HepG2 (cell line): ENCODE measurements around the gene PRKAR2A. TPM values are rescaled to one million over a fixed set of nuclear protein-coding genes. Genes with fewer than 3 reads are reported as not detected.

Experiments
- ATAC-seq: fragments of 200-7000 bp; cut with Tn5 transposase; 3 replicates; pipeline ENCODE4 v1.9.1; 2020; ENCODE audit warnings: mild to moderate bottlenecking, moderate library complexity
- BruUV-seq: library from RNA; stranded (reverse); fragments of 400-500 nt; replicated peaks from 2 replicates; lab custom pipeline; 2021; lab: Mats Ljungman, UMichigan
- CTCF ChIA-PET: fragments of 300-600 bp; formaldehyde crosslinking; extraction: SDS; loops from one replicate; lab custom pipeline; 2021; ENCODE audit warnings: low total read pairs, inconsistent platforms, low intra/inter-chr PET ratio; lab: Yijun Ruan, JAX
- POLR2A ChIA-PET: fragments of 350-600 bp; sonication (Branson Sonifier 250); formaldehyde crosslinking; loops from one replicate; lab custom pipeline; 2020; ENCODE audit warnings: antibody characterized with exemption, inconsistent platforms; lab: Yijun Ruan, JAX
- DNase-seq: peaks from one replicate; pipeline ENCODE4 v3.0.0-alpha.2; 2015; ENCODE audit warnings: low spot score
- FAIRE-seq: peaks from 3 replicates; lab custom pipeline; 2011; peaks lifted over from hg19 to GRCh38; lab: Jason Lieb, UNC
- H2AFZ ChIP-seq: one replicate; pipeline ENCODE4 v1.6.1; 2011; ENCODE audit warnings: low read length, inconsistent platforms
- H3K27ac ChIP-seq: fragments of 300-600 bp; 3 replicates; pipeline ENCODE4 v1.8.0; 2011; ENCODE audit warnings: mixed run types, mild to moderate bottlenecking, mixed read lengths, low read length, inconsistent platforms; ENCODE audit not compliant: insufficient read depth; ENCODE audit errors: extremely low read length
- H3K27me3 ChIP-seq, 2 experiments: fragments of 200-600 bp in 1 of 2; 2 replicates in 1 of 2; 3 replicates in 1 of 2; pipeline versions ENCODE4 v1.6.0 to v1.8.0; 2011; ENCODE audit warnings: low read length in 2 of 2, mild to moderate bottlenecking in 2 of 2, moderate library complexity in 2 of 2, inconsistent platforms in 1 of 2; ENCODE audit not compliant: insufficient read depth in 2 of 2, control insufficient read depth in 1 of 2
- H3K36me3 ChIP-seq, 2 experiments: fragments of 200-600 bp in 1 of 2; replicated peaks in 1 of 2; 2 replicates in 1 of 2; 3 replicates in 1 of 2; pipeline versions ENCODE4 v1.5.1 to v1.8.0; 2011; ENCODE audit warnings: low read length in 2 of 2, inconsistent platforms in 1 of 2; ENCODE audit not compliant: insufficient read depth in 2 of 2, control insufficient read depth in 1 of 2
- H3K4me1 ChIP-seq: 2 replicates; pipeline ENCODE4 v1.5.1; 2012; ENCODE audit warnings: low read length, inconsistent platforms; ENCODE audit not compliant: insufficient read depth
- H3K4me2 ChIP-seq: 2 replicates; pipeline ENCODE4 v1.6.0; 2011; ENCODE audit warnings: low read depth, low read length, inconsistent platforms
- H3K4me3 ChIP-seq, 3 experiments: fragments of 200-600 bp in 1 of 3; sonication (generic), shearing (Covaris generic) in 1 of 3; replicated peaks in 1 of 3; 2 replicates each; pipeline ENCODE4 v1.5.1; 2011 to 2016; ENCODE audit warnings: low read length in 3 of 3, inconsistent platforms in 2 of 3, low read depth in 2 of 3, mild to moderate bottlenecking in 2 of 3, control low read depth in 1 of 3, mixed read lengths in 1 of 3; ENCODE audit not compliant: insufficient read depth in 1 of 3
- H3K79me2 ChIP-seq: one replicate; pipeline ENCODE4 v1.6.1; 2011; ENCODE audit warnings: low read length, inconsistent platforms; ENCODE audit not compliant: insufficient read depth
- H3K9ac ChIP-seq: 2 replicates; pipeline ENCODE4 v1.6.0; 2011; ENCODE audit warnings: mild to moderate bottlenecking, low read depth, low read length, inconsistent platforms; ENCODE audit not compliant: insufficient read depth
- H3K9me3 ChIP-seq: 2 replicates; pipeline ENCODE4 v1.5.1; 2012; ENCODE audit warnings: mild to moderate bottlenecking, low read length
- H4K20me1 ChIP-seq: 2 replicates; pipeline ENCODE4 v1.6.0; 2011; ENCODE audit warnings: inconsistent platforms, mild to moderate bottlenecking, low read length, moderate library complexity; ENCODE audit not compliant: insufficient read depth
- BORCS8-MEF2B ChIP-seq: sonication (generic); formaldehyde crosslinking; IDR thresholded peaks from 2 replicates; pipeline ENCODE4 v1.8.0; 2022; ENCODE audit warnings: mild to moderate bottlenecking, missing genetic modification reagents
- DNMT1 ChIP-seq: sonication (generic); formaldehyde crosslinking; IDR thresholded peaks from 2 replicates; pipeline ENCODE4 v1.5.1; 2020; ENCODE audit warnings: mild to moderate bottlenecking, missing genetic modification reagents
- PTBP1 ChIP-seq: fragments of 200-400 bp; formaldehyde crosslinking; IDR thresholded peaks from 2 replicates; pipeline ENCODE4 v1.6.1; 2018; ENCODE audit warnings: low read length, low read depth; ENCODE audit not compliant: poor library complexity, severe bottlenecking
- SRSF1 ChIP-seq: fragments of 200-400 bp; formaldehyde crosslinking; optimal IDR thresholded peaks from 2 replicates; pipeline ENCODE3; 2017; ENCODE audit warnings: mild to moderate bottlenecking, low read depth, low read length, moderate library complexity
- ZNF326 ChIP-seq: sonication (generic); formaldehyde crosslinking; IDR thresholded peaks from 2 replicates; pipeline ENCODE4 v1.4.0; 2020; ENCODE audit warnings: missing genetic modification reagents, borderline replicate concordance
- ZNF496 ChIP-seq: sonication (generic); formaldehyde crosslinking; IDR thresholded peaks from 2 replicates; pipeline ENCODE4 v1.8.1; 2023; ENCODE audit warnings: mild to moderate bottlenecking, moderate library complexity, missing genetic modification reagents; ENCODE audit not compliant: insufficient replicate concordance
- WGBS: methylation state at CpG from one replicate; pipeline ENCODE4 v1.1.6; 2017; ENCODE audit warnings: low lambda C conversion rate; 5-methylcytosine and 5-hydroxymethylcytosine counted together
- in situ Hi-C: cut with HindIII; loops from 2 replicates; pipeline ENCODE4 v1.10.0; 2017; ENCODE audit warnings: low pct_unique_long_range_greater_than_20kb; ENCODE audit not compliant: extremely low pct_ligation_motif_present
- intact Hi-C: fragments of 100-400 bp; cut with micrococcal nuclease; formaldehyde crosslinking; loops from one replicate; pipeline ENCODE4 v1.10.0; 2022; ENCODE audit not compliant: unreplicated experiment
- polyA plus RNA-seq, 8 experiments: library from polyadenylated mRNA; depleted of rRNA in 3 of 8; stranded (reverse) in 7 of 8; unstranded in 1 of 8; fragments of >200 nt; fragmentation: Illumina TruSeq in 4 of 8; extraction: Trizol in 4 of 8; gene quantifications; 2 replicates each; pipeline versions ENCODE4 v1.2.1 to v1.2.3, GENCODE V29; 2011 to 2016; ENCODE audit warnings: low read depth in 4 of 8, missing spikeins in 1 of 8, mixed read lengths in 1 of 8; ENCODE audit not compliant: insufficient read depth in 1 of 8
- total RNA-seq, 5 experiments: library from RNA; depleted of rRNA; stranded (reverse); fragments of >200 nt; fragmentation: Illumina TruSeq; extraction: Trizol; gene quantifications; 2 replicates each; pipeline ENCODE4 v1.2.3, GENCODE V29; 2016; ENCODE audit warnings: low read depth in 1 of 5
- TF ChIP-seq, protein P1 (sequence below): sonication (generic); formaldehyde crosslinking; IDR thresholded peaks from 2 replicates; pipeline ENCODE4 v1.5.1; 2020; ENCODE audit warnings: missing genetic modification reagents, mild to moderate bottlenecking, borderline replicate concordance
- TF ChIP-seq, protein P2 (sequence below): sonication (generic); formaldehyde crosslinking; IDR thresholded peaks from 2 replicates; pipeline ENCODE4 v1.8.0; 2022; ENCODE audit warnings: missing genetic modification reagents, mild to moderate bottlenecking, borderline replicate concordance
- TF ChIP-seq, protein P3 (sequence below), 2 experiments: sonication (generic) in 1 of 2; formaldehyde crosslinking in 1 of 2; IDR thresholded peaks; 2 replicates each; pipeline versions ENCODE4 v1.6.1 to v1.9.0; 2014 to 2022; ENCODE audit warnings: antibody characterized with exemption in 1 of 2, borderline replicate concordance in 1 of 2, inconsistent platforms in 1 of 2, low read depth in 1 of 2, missing genetic modification reagents in 1 of 2
- TF ChIP-seq, protein P4 (sequence below): sonication (generic); formaldehyde crosslinking; IDR thresholded peaks from 2 replicates; pipeline ENCODE4 v1.5.0; 2020; ENCODE audit warnings: missing genetic modification reagents, mild to moderate bottlenecking, borderline replicate concordance
- TF ChIP-seq, protein P5 (sequence below): sonication (generic); formaldehyde crosslinking; IDR thresholded peaks from 2 replicates; pipeline ENCODE4 v1.4.0; 2020; ENCODE audit warnings: missing genetic modification reagents

The PRKAR2A gene
- total and polyA plus RNA-seq, 2 of the 13 experiments (the other 11 are each of a cell fraction or from before 2014, with no cell fraction given), result 11.8 to 29.2 TPM

DNA sequence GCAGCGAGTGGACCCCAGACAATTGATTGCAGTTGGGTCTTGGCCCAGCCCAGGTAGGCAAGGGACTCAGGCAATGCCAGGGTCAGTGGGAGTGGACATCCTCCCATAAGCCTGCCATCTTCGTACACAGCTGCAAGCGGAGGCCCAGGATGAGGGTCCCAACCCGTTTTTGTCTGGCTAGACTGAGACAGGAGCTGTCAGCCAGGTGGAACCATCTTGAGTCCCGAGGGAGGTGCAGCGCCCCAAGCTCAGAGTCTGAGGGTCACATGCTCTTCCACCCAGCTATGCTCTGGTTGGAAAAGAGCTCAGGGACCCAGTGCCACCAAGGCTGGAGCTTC is 108.1 kb downstream of the PRKAR2A start:
- H3K4me2 ChIP-seq, result peak overlapping the region; percentile 99
- POLR2A ChIA-PET, result interaction anchor here (0.9 to 3.2 kb wide), 19 partner anchors 9 to 393 kb away, joined by 3 to 59 read pairs (median 7); partner anchors contain the start of genes ARIH2, IMPDH2, IP6K2 and LAMB2
- TF ChIP-seq, protein P1, sequence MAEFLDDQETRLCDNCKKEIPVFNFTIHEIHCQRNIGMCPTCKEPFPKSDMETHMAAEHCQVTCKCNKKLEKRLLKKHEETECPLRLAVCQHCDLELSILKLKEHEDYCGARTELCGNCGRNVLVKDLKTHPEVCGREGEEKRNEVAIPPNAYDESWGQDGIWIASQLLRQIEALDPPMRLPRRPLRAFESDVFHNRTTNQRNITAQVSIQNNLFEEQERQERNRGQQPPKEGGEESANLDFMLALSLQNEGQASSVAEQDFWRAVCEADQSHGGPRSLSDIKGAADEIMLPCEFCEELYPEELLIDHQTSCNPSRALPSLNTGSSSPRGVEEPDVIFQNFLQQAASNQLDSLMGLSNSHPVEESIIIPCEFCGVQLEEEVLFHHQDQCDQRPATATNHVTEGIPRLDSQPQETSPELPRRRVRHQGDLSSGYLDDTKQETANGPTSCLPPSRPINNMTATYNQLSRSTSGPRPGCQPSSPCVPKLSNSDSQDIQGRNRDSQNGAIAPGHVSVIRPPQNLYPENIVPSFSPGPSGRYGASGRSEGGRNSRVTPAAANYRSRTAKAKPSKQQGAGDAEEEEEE (CRISPR knock-in tag), result peak; percentile 26; the same call in 1 of the 2 replicates
- TF ChIP-seq ZNF326 (CRISPR knock-in tag) (no peak), PTBP1 (no peak), ZNF496 (CRISPR knock-in tag) (no peak), SRSF1 (peak; percentile 22), DNMT1 (0 out of 2 replicates have a peak, but pooled peaks have one; percentile 21), BORCS8-MEF2B (CRISPR knock-in tag) (0 out of 2 replicates have a peak, but pooled peaks have one; percentile 24)
- TF ChIP-seq, protein P2, sequence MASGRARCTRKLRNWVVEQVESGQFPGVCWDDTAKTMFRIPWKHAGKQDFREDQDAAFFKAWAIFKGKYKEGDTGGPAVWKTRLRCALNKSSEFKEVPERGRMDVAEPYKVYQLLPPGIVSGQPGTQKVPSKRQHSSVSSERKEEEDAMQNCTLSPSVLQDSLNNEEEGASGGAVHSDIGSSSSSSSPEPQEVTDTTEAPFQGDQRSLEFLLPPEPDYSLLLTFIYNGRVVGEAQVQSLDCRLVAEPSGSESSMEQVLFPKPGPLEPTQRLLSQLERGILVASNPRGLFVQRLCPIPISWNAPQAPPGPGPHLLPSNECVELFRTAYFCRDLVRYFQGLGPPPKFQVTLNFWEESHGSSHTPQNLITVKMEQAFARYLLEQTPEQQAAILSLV, result peak; percentile 23; the same call in 1 of the 2 replicates
- TF ChIP-seq, protein P3, sequence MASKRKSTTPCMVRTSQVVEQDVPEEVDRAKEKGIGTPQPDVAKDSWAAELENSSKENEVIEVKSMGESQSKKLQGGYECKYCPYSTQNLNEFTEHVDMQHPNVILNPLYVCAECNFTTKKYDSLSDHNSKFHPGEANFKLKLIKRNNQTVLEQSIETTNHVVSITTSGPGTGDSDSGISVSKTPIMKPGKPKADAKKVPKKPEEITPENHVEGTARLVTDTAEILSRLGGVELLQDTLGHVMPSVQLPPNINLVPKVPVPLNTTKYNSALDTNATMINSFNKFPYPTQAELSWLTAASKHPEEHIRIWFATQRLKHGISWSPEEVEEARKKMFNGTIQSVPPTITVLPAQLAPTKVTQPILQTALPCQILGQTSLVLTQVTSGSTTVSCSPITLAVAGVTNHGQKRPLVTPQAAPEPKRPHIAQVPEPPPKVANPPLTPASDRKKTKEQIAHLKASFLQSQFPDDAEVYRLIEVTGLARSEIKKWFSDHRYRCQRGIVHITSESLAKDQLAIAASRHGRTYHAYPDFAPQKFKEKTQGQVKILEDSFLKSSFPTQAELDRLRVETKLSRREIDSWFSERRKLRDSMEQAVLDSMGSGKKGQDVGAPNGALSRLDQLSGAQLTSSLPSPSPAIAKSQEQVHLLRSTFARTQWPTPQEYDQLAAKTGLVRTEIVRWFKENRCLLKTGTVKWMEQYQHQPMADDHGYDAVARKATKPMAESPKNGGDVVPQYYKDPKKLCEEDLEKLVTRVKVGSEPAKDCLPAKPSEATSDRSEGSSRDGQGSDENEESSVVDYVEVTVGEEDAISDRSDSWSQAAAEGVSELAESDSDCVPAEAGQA (IDR thresholded peaks at IDR 0.05; ENCODE audit: low read depth), result no peak
- TF ChIP-seq, protein P3 (CRISPR knock-in tag; IDR thresholded peaks at IDR 0.05; ENCODE audit: borderline replicate concordance), result no peak
- TF ChIP-seq, protein P4, sequence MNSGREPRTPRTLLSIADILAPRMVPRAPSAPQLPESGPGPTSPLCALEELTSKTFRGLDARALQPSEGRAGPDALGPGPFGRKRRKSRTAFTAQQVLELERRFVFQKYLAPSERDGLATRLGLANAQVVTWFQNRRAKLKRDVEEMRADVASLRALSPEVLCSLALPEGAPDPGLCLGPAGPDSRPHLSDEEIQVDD, result 0 out of 2 replicates have a peak, but pooled peaks have one; percentile 10
- TF ChIP-seq, protein P5, sequence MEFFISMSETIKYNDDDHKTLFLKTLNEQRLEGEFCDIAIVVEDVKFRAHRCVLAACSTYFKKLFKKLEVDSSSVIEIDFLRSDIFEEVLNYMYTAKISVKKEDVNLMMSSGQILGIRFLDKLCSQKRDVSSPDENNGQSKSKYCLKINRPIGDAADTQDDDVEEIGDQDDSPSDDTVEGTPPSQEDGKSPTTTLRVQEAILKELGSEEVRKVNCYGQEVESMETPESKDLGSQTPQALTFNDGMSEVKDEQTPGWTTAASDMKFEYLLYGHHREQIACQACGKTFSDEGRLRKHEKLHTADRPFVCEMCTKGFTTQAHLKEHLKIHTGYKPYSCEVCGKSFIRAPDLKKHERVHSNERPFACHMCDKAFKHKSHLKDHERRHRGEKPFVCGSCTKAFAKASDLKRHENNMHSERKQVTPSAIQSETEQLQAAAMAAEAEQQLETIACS, result peak; percentile 15; the same call in 1 of the 2 replicates

More for the DNA sequence above, 108.1 kb downstream of the PRKAR2A start:
- Histone ChIP-seq H3K79me2 (no peaks in the 10 kb centered on the region), H2AFZ (no peak overlapping the region), H3K4me3 (peak overlapping the region; percentile 45 to 65 (median 53); a peak in 5 of 6 replicates), H4K20me1 (no peaks in the 10 kb centered on the region), H3K36me3 (no peaks in the 10 kb centered on the region), H3K27me3 (no peaks in the 10 kb centered on the region), H3K27ac (peak overlapping the region; percentile 79), H3K4me1 (peaks cover 56% of the 10 kb centered on the region), H3K9me3 (no peaks in the 10 kb centered on the region), H3K9ac (peak overlapping the region; percentile 66)
- intact Hi-C loops, result no loop called here
- no peak for DNase-seq
- no peak for FAIRE-seq
- BruUV-seq, result no TSS peak
- ATAC-seq, result peak; percentile 45
- CTCF ChIA-PET, result no interaction called here
- in situ Hi-C loops, result no loop called here
- 14% methylated on average over 1 of the region's 6 CpGs for WGBS
